A549 (cell line): ENCODE results near the gene ZBTB14. TPM values are rescaled to one million over a fixed set of nuclear protein-coding genes. Genes with fewer than 3 reads are reported as not detected.

Source experiments
- ATAC-seq, 2 experiments: fragments of 200-7000 bp in 1 of 2; fragments of >200 bp in 1 of 2; cut with Nextera tagmentation in 1 of 2; cut with Tn5 transposase in 1 of 2; 3 replicates each; pipeline versions ENCODE4 v1.8.0 to v1.9.1; 2018 to 2020; ENCODE audit warnings: mild to moderate bottlenecking in 1 of 2, moderate library complexity in 1 of 2
- CTCF ChIA-PET: fragments of 300-600 bp; sonication (Branson Sonifier 250); formaldehyde crosslinking; extraction: SDS; loops from one replicate; lab custom pipeline; 2021; ENCODE audit warnings: antibody characterized with exemption, inconsistent platforms; lab: Yijun Ruan, JAX
- POLR2A ChIA-PET: fragments of 350-600 bp; formaldehyde crosslinking; extraction: SDS; loops from one replicate; lab custom pipeline; 2021; ENCODE audit warnings: antibody characterized with exemption, inconsistent platforms; lab: Yijun Ruan, JAX
- DNase-seq, 2 experiments: peaks; one replicate each; pipeline versions ENCODE4 v3.0.0 to v3.0.0-alpha.2; 2011 to 2016; ENCODE audit warnings: low read depth in 1 of 2, low spot score in 1 of 2
- FAIRE-seq: peaks from 2 replicates; lab custom pipeline; 2011; peaks lifted over from hg19 to GRCh38; lab: Jason Lieb, UNC
- H3K27ac ChIP-seq, 2 experiments: fragments of >200 bp; sonication (Bioruptor Twin); formaldehyde crosslinking; 3 replicates each; pipeline ENCODE4 v1.5.1; 2016 to 2017
- H3K4me1 ChIP-seq: fragments of >200 bp; sonication (Bioruptor Twin); formaldehyde crosslinking; 3 replicates; pipeline ENCODE4 v1.6.1; 2016
- H3K4me2 ChIP-seq: fragments of >200 bp; sonication (Bioruptor Twin); formaldehyde crosslinking; 3 replicates; pipeline ENCODE4 v1.6.1; 2016
- H3K4me3 ChIP-seq: fragments of >200 bp; sonication (Bioruptor Twin); formaldehyde crosslinking; 3 replicates; pipeline ENCODE4 v1.5.1; 2016
- H3K9me3 ChIP-seq: fragments of >200 bp; sonication (Bioruptor Twin); formaldehyde crosslinking; 3 replicates; pipeline ENCODE4 v1.6.1; 2016
- BHLHE40 ChIP-seq: IDR thresholded peaks from 2 replicates; pipeline ENCODE4 v1.6.1; 2012; ENCODE audit warnings: low read depth, low read length, inconsistent platforms
- CBX2 ChIP-seq: fragments of 200-600 bp; sonication (generic); IDR thresholded peaks from 2 replicates; pipeline ENCODE4 v1.6.1; 2016; ENCODE audit warnings: low read depth, mild to moderate bottlenecking, borderline replicate concordance
- CHD4 ChIP-seq: fragments of 200-600 bp; sonication (generic); IDR thresholded peaks from 2 replicates; pipeline ENCODE4 v1.6.1; 2016; ENCODE audit warnings: antibody characterized with exemption, mild to moderate bottlenecking, borderline replicate concordance
- CTCF ChIP-seq: fragments of >200 bp; sonication (Bioruptor Twin); formaldehyde crosslinking; IDR thresholded peaks from 3 replicates; pipeline ENCODE4 v1.5.1; 2016
- EHF ChIP-seq: fragments of 250-450 bp; sonication (Bioruptor Pico); IDR thresholded peaks from 2 replicates; pipeline ENCODE4 v1.5.0; 2020; ENCODE audit warnings: mild to moderate bottlenecking
- ELK1 ChIP-seq: fragments of 150-350 bp; IDR thresholded peaks from 2 replicates; pipeline ENCODE4 v1.6.1; 2014; ENCODE audit warnings: low read depth, mild to moderate bottlenecking, low read length
- EP300 ChIP-seq, 2 experiments: fragments of >200 bp; sonication (Bioruptor Twin); formaldehyde crosslinking; IDR thresholded peaks; 2 replicates in 1 of 2; 3 replicates in 1 of 2; pipeline ENCODE4 v1.6.1; 2016 to 2017
- FOXS1 ChIP-seq: fragments of 250-450 bp; sonication (Bioruptor Pico); IDR thresholded peaks from 2 replicates; pipeline ENCODE4 v1.5.0; 2020; ENCODE audit warnings: mild to moderate bottlenecking, moderate library complexity
- HEYL ChIP-seq: fragments of 250-450 bp; sonication (Bioruptor Pico); IDR thresholded peaks from 2 replicates; pipeline ENCODE4 v1.8.0; 2021; ENCODE audit warnings: mild to moderate bottlenecking, moderate library complexity
- HMGXB4 ChIP-seq: fragments of 250-450 bp; sonication (Bioruptor Pico); IDR thresholded peaks from 2 replicates; pipeline ENCODE4 v1.5.0; 2021; ENCODE audit warnings: mild to moderate bottlenecking, moderate library complexity, borderline replicate concordance
- HOXB5 ChIP-seq: fragments of 250-450 bp; sonication (Bioruptor Pico); IDR thresholded peaks from 2 replicates; pipeline ENCODE4 v1.5.0; 2020; ENCODE audit warnings: mild to moderate bottlenecking, moderate library complexity
- JUN ChIP-seq, 2 experiments: fragments of >200 bp; sonication (Bioruptor Twin); formaldehyde crosslinking; IDR thresholded peaks; 2 replicates in 1 of 2; 3 replicates in 1 of 2; pipeline ENCODE4 v1.6.1; 2016 to 2017
- KDM1A ChIP-seq: fragments of 200-600 bp; sonication (generic); IDR thresholded peaks from 2 replicates; pipeline ENCODE4 v1.6.1; 2016; ENCODE audit warnings: low read depth, mild to moderate bottlenecking
- MAX ChIP-seq: IDR thresholded peaks from 2 replicates; pipeline ENCODE4 v1.6.1; 2012
- MAZ ChIP-seq: fragments of 150-350 bp; IDR thresholded peaks from 2 replicates; pipeline ENCODE4 v1.6.1; 2014; ENCODE audit warnings: antibody characterized with exemption, low read depth, low read length, borderline replicate concordance
- MYC ChIP-seq: IDR thresholded peaks from 2 replicates; pipeline ENCODE4 v1.6.1; 2012; ENCODE audit warnings: mild to moderate bottlenecking, inconsistent platforms, low read length, improper control_type of control experiment, borderline replicate concordance
- PHF8 ChIP-seq: fragments of 200-600 bp; sonication (generic); IDR thresholded peaks from 2 replicates; pipeline ENCODE4 v1.6.1; 2016; ENCODE audit warnings: low read depth, mild to moderate bottlenecking, antibody characterized with exemption, moderate library complexity, borderline replicate concordance
- RAD21 ChIP-seq, 2 experiments: fragments of >200 bp in 1 of 2; sonication (Bioruptor Twin) in 1 of 2; formaldehyde crosslinking in 1 of 2; IDR thresholded peaks in 1 of 2; conservative IDR thresholded peaks in 1 of 2; 2 replicates in 1 of 2; 3 replicates in 1 of 2; pipeline ENCODE4 v1.6.1; 2012 to 2018; ENCODE audit warnings: inconsistent platforms in 1 of 2
- RARB ChIP-seq: fragments of 250-450 bp; sonication (Bioruptor Pico); IDR thresholded peaks from 2 replicates; pipeline ENCODE4 v1.8.0; 2021; ENCODE audit warnings: mild to moderate bottlenecking, moderate library complexity
- REST ChIP-seq: fragments of 200-600 bp; sonication (generic); IDR thresholded peaks from 2 replicates; pipeline ENCODE4 v1.6.1; 2016; ENCODE audit warnings: antibody characterized with exemption, mild to moderate bottlenecking, moderate library complexity
- SMC3 ChIP-seq: fragments of >200 bp; sonication (Bioruptor Twin); formaldehyde crosslinking; IDR thresholded peaks from 3 replicates; pipeline ENCODE4 v1.6.1; 2018; ENCODE audit warnings: inconsistent platforms
- SREBF2 ChIP-seq: fragments of 450-650 bp; IDR thresholded peaks from 2 replicates; pipeline ENCODE4 v1.6.1; 2014; ENCODE audit warnings: mild to moderate bottlenecking, moderate library complexity
- TFCP2L1 ChIP-seq: fragments of 250-450 bp; sonication (Bioruptor Pico); IDR thresholded peaks from 2 replicates; pipeline ENCODE4 v1.5.0; 2021; ENCODE audit warnings: mild to moderate bottlenecking
- USF2 ChIP-seq: fragments of 450-650 bp; IDR thresholded peaks from 2 replicates; pipeline ENCODE4 v1.6.1; 2014; ENCODE audit warnings: antibody characterized with exemption
- ZC3H11A ChIP-seq: fragments of 450-650 bp; IDR thresholded peaks from 2 replicates; pipeline ENCODE4 v1.6.1; 2014; ENCODE audit warnings: antibody characterized with exemption, mild to moderate bottlenecking
- ZFP36 ChIP-seq: fragments of 450-650 bp; IDR thresholded peaks from 2 replicates; pipeline ENCODE4 v1.6.1; 2014; ENCODE audit warnings: borderline replicate concordance; ENCODE audit not compliant: partially characterized antibody
- ZNF302 ChIP-seq: fragments of 250-450 bp; sonication (Bioruptor Pico); IDR thresholded peaks from 2 replicates; pipeline ENCODE4 v1.9.0; 2021; ENCODE audit warnings: inconsistent platforms, mild to moderate bottlenecking, moderate library complexity
- ZSCAN20 ChIP-seq: fragments of 250-450 bp; sonication (Bioruptor Pico); IDR thresholded peaks from 2 replicates; pipeline ENCODE4 v1.8.0; 2022; ENCODE audit warnings: mild to moderate bottlenecking, moderate library complexity
- WGBS: methylation state at CpG from one replicate; pipeline ENCODE4 v1.1.6; 2017; ENCODE audit errors: missing lambda C conversion rate; 5-methylcytosine and 5-hydroxymethylcytosine counted together
- polyA plus RNA-seq, 4 experiments: library from polyadenylated mRNA; depleted of rRNA in 3 of 4; stranded (reverse); fragments of >200 nt; fragmentation: RNase III in 1 of 4; extraction: RNeasy Plus Mini Kit Qiagen cat#74134 plus additional on column Dnase treatment in 1 of 4; gene quantifications; 2 replicates in 3 of 4; 3 replicates in 1 of 4; pipeline ENCODE4 v1.2.3, GENCODE V29; 2011 to 2017

ZBTB14 gene
- polyA plus RNA-seq, 2 of the 4 experiments (the other 2 are of a cell fraction), result 7.1 to 23.4 TPM

- Histone ChIP-seq H3K9me3 (no peaks in the 10 kb centered on the region), H3K4me1 (no peaks in the 10 kb centered on the region), H3K4me3 (no peak overlapping the region), H3K4me2 (no peak overlapping the region), H3K27ac (no peak overlapping the region)
- ATAC-seq (no peak), FAIRE-seq (no peak), DNase-seq (no peak)
- POLR2A ChIA-PET, result interaction anchor here (2.5 kb wide), 1 partner anchor 12 kb away, joined by 7 read pairs; no protein-coding TSS in a partner anchor
- CTCF ChIA-PET, result interaction anchor here (0.7 kb wide), 1 partner anchor 316 kb away, joined by 3 read pairs; no protein-coding TSS in a partner anchor
- TF ChIP-seq USF2 (no peak), REST (no peak), HOXB5 (CRISPR knock-in tag) (no peak), CHD4 (no peak), MAZ (no peak), SREBF2 (no peak), RARB (CRISPR knock-in tag) (no peak), CBX2 (no peak), HEYL (CRISPR knock-in tag) (no peak), ELK1 (no peak), FOXS1 (CRISPR knock-in tag) (no peak), PHF8 (no peak), ZSCAN20 (no peak), BHLHE40 (no peak), ZC3H11A (no peak), SMC3 (no peak), MAX (no peak), MYC (no peak), ZNF302 (CRISPR knock-in tag) (no peak)
- 86% methylated on average over 7 of the region's 7 CpGs for WGBS
Measured at GRCh38 chr18:5284808-5285207, 10.7 kb downstream of the ZBTB14 start.

- no peaks in the 10 kb centered on the region for H3K4me1 ChIP-seq
- H3K9me3 ChIP-seq, result no peaks in the 10 kb centered on the region
- H3K27ac ChIP-seq, result no peak overlapping the region
- ChIA-PET CTCF (no interaction called here), POLR2A (interaction anchor here (2.5 kb wide), 1 partner anchor 14 kb away, joined by 7 read pairs; no protein-coding TSS in a partner anchor)
- WGBS, result 63% methylated on average over 1 of the region's 1 CpG
- no peak overlapping the region for H3K4me2 ChIP-seq
- ATAC-seq (no peak), DNase-seq (no peak), FAIRE-seq (no peak)
- no peak overlapping the region for H3K4me3 ChIP-seq
- TF ChIP-seq HMGXB4 (CRISPR knock-in tag), result no peak
- TF ChIP-seq EHF (CRISPR knock-in tag), result no peak
- no peak for TF ChIP-seq CTCF
- TF ChIP-seq MAZ, result no peak
- TF ChIP-seq SMC3, result no peak
- no peak for TF ChIP-seq JUN (IDR thresholded peaks at IDR 0.05)
- TF ChIP-seq KDM1A, result no peak
- TF ChIP-seq ZFP36, result no peak
- no peak for TF ChIP-seq TFCP2L1 (CRISPR knock-in tag)
- TF ChIP-seq ZSCAN20, result no peak
- no peak for TF ChIP-seq EP300 (IDR thresholded peaks at IDR 0.05)
- TF ChIP-seq RAD21 (conservative IDR thresholded peaks at IDR 0.05 in 1 of 2, IDR thresholded peaks at IDR 0.05 in 1 of 2), result no peak
Measured at GRCh38 chr18:5282770-5283169, 12.8 kb downstream of the ZBTB14 start.
